A673 (cell line): ENCODE data around the gene FAM174C. TPM values are rescaled to one million over a fixed set of nuclear protein-coding genes. Genes with fewer than 3 reads are reported as not detected.

ENCODE experiments used
- BruUV-seq: library from RNA; stranded (reverse); fragments of 400-500 nt; replicated peaks from 2 replicates; lab custom pipeline; 2021; lab: Mats Ljungman, UMichigan
- CTCF ChIA-PET: fragments of 300-600 bp; sonication (Branson Sonifier 250); formaldehyde crosslinking; loops from one replicate; lab custom pipeline; 2022; ENCODE audit warnings: antibody characterized with exemption; lab: Charles Lee
- POLR2A ChIA-PET: fragments of 300-600 bp; sonication (Branson Sonifier 250); formaldehyde crosslinking; loops from one replicate; lab custom pipeline; 2022; ENCODE audit warnings: antibody characterized with exemption; ENCODE audit not compliant: low non-redundant PET; lab: Charles Lee
- DNase-seq: peaks from one replicate; pipeline ENCODE4 v3.0.0-alpha.2; 2015; ENCODE audit warnings: low spot score
- H3K27ac ChIP-seq: fragments of 200-600 bp; sonication (generic); 2 replicates; pipeline ENCODE4 v1.5.1; 2016; ENCODE audit warnings: mixed run types, low read depth, mild to moderate bottlenecking, mixed read lengths, antibody characterized with exemption, low read length; ENCODE audit not compliant: poor library complexity, severe bottlenecking
- H3K27me3 ChIP-seq: fragments of 200-600 bp; sonication (generic); replicated peaks from 2 replicates; pipeline ENCODE4 v1.6.1; 2017; ENCODE audit warnings: mixed run types, low read depth, mild to moderate bottlenecking, mixed read lengths, antibody characterized with exemption, low read length; ENCODE audit not compliant: insufficient read depth, poor library complexity
- H3K36me3 ChIP-seq: fragments of 200-600 bp; sonication (generic); 2 replicates; pipeline ENCODE4 v1.6.1; 2016; ENCODE audit warnings: mixed run types, mild to moderate bottlenecking, mixed read lengths, antibody characterized with exemption, low read length; ENCODE audit not compliant: insufficient read depth, poor library complexity, severe bottlenecking
- H3K4me1 ChIP-seq: fragments of 200-600 bp; sonication (generic); 2 replicates; pipeline ENCODE4 v1.6.1; 2017; ENCODE audit warnings: mixed run types, mild to moderate bottlenecking, mixed read lengths, antibody characterized with exemption, low read length; ENCODE audit not compliant: insufficient read depth, poor library complexity, severe bottlenecking
- H3K4me3 ChIP-seq: fragments of 200-600 bp; sonication (generic); 2 replicates; pipeline ENCODE4 v1.5.1; 2016; ENCODE audit warnings: low read depth, mixed run types, mild to moderate bottlenecking, mixed read lengths, low read length; ENCODE audit not compliant: poor library complexity, severe bottlenecking
- H3K9me3 ChIP-seq: fragments of 200-600 bp; sonication (generic); 2 replicates; pipeline ENCODE4 v1.6.1; 2016; ENCODE audit warnings: mixed run types, low read depth, mild to moderate bottlenecking, mixed read lengths, antibody characterized with exemption, low read length; ENCODE audit not compliant: poor library complexity, severe bottlenecking
- CTCF ChIP-seq: fragments of 300-800, 200-600 bp; sonication (generic); conservative IDR thresholded peaks from 2 replicates; pipeline ENCODE4 v1.5.1; 2017; ENCODE audit warnings: low read depth, mild to moderate bottlenecking, antibody characterized with exemption, low read length, moderate library complexity, mixed read lengths
- EZH2 ChIP-seq: fragments of 200-600 bp; sonication (generic); IDR thresholded peaks from 2 replicates; pipeline ENCODE4 v1.6.1; 2017; ENCODE audit warnings: borderline replicate concordance, low read depth, mild to moderate bottlenecking, mixed read lengths, antibody characterized with exemption, low read length; ENCODE audit not compliant: poor library complexity, severe bottlenecking
- intact Hi-C: fragments of 100-400 bp; cut with micrococcal nuclease; formaldehyde crosslinking; loops from one replicate; pipeline ENCODE4 v1.10.0; 2022; ENCODE audit not compliant: unreplicated experiment
- total RNA-seq: library from RNA; stranded (reverse); gene quantifications from 2 replicates; pipeline ENCODE4 v1.2.3, GENCODE V29; 2021

Gene FAM174C
- total RNA-seq, 1 experiment from 2014 or later, result 88.6 TPM

DNA sequence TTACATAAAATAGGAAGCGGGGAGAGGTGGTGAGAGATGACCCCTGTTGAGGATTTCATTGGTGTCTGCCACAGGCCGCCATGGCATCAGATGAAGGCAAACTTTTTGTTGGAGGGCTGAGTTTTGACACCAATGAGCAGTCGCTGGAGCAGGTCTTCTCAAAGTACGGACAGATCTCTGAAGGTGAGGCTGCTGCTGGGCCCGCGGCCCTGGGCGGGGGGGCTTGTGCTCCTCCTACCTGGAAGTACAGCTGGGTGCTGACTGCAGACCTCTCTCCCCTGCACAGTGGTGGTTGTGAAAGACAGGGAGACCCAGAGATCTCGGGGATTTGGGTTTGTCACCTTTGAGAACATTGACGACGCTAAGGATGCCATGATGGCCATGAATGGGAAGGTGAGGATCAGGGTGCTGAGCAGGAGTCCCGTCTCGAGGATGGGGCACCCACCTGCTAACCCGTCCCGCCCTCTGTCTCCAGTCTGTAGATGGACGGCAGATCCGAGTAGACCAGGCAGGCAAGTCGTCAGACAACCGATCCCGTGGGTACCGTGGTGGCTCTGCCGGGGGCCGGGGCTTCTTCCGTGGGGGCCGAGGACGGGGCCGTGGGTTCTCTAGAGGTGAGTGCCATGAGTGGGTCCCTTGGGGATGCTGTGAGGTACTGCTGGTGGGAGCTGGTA lies 4.3 kb upstream of the FAM174C start:
- intact Hi-C loops, result loop anchor here (10.0 kb wide), 2 partner anchors 174 to 324 kb away; partner anchors contain the start of gene MBD3
- peaks cover 79% of the 10 kb centered on the region for H3K4me1 ChIP-seq
- POLR2A ChIA-PET, result no interaction called here
- no peak for DNase-seq
- no TSS peak for BruUV-seq
- CTCF ChIA-PET, result no interaction called here
- no peak for TF ChIP-seq EZH2
- no peak for TF ChIP-seq CTCF
- no peaks in the 10 kb centered on the region for H3K27me3 ChIP-seq
- H3K36me3 ChIP-seq, result peaks cover 48% of the 10 kb centered on the region
- H3K9me3 ChIP-seq, result no peaks in the 10 kb centered on the region
- peak overlapping the region; percentile 99 for H3K27ac ChIP-seq
- H3K4me3 ChIP-seq, result peak overlapping the region; percentile 58

GRCh38 chr19:1271528-1272422 lies 3.6 kb upstream of the FAM174C start:
- Histone ChIP-seq H3K36me3 (peaks cover 48% of the 10 kb centered on the region), H3K27ac (peak overlapping the region; percentile 99), H3K9me3 (no peaks in the 10 kb centered on the region), H3K4me1 (peaks cover 75% of the 10 kb centered on the region), H3K27me3 (no peaks in the 10 kb centered on the region), H3K4me3 (peak overlapping the region; percentile 58)
- DNase-seq, result no peak
- BruUV-seq, result no TSS peak
- no peak for TF ChIP-seq CTCF
- TF ChIP-seq EZH2, result no peak
- intact Hi-C loops, result loop anchor here (10.0 kb wide), 2 partner anchors 173 to 323 kb away; partner anchors contain the start of gene MBD3
- ChIA-PET POLR2A (interaction anchor here (0.6 kb wide), 1 partner anchor 199 kb away, joined by 3 read pairs; no protein-coding TSS in a partner anchor), CTCF (interaction anchor here (0.9 kb wide), 1 partner anchor 100 kb away, joined by 6 read pairs; no protein-coding TSS in a partner anchor)
